Hepatocyte (in vitro differentiated cells): ENCODE results near the gene ARID2. TPM values are rescaled to one million over a fixed set of nuclear protein-coding genes. Genes with fewer than 3 reads are reported as not detected.

Source experiments
- DNase-seq: peaks from one replicate; pipeline ENCODE4 v3.0.0-alpha.2; 2016; ENCODE audit warnings: low spot score
- H2AFZ ChIP-seq: fragments of 200-600 bp; sonication (generic); 2 replicates; pipeline ENCODE4 v1.6.0; 2016; ENCODE audit warnings: antibody characterized with exemption, mild to moderate bottlenecking
- H3K27ac ChIP-seq: fragments of 200-600 bp; sonication (generic); 2 replicates; pipeline ENCODE4 v1.5.1; 2016; ENCODE audit warnings: mild to moderate bottlenecking
- H3K27me3 ChIP-seq: fragments of 200-600 bp; sonication (generic); 2 replicates; pipeline ENCODE4 v1.6.1; 2016
- H3K36me3 ChIP-seq: fragments of 200-600 bp; sonication (generic); replicated peaks from 2 replicates; pipeline ENCODE4 v1.5.1; 2016; ENCODE audit warnings: low read depth; ENCODE audit not compliant: insufficient read depth
- H3K4me1 ChIP-seq: fragments of 200-600 bp; sonication (generic); 2 replicates; pipeline ENCODE4 v1.5.1; 2016; ENCODE audit warnings: mild to moderate bottlenecking, moderate library complexity; ENCODE audit not compliant: insufficient read depth
- H3K4me2 ChIP-seq: fragments of 200-600 bp; sonication (generic); 2 replicates; pipeline ENCODE4 v1.6.0; 2016
- H3K4me3 ChIP-seq: fragments of 200-600 bp; sonication (generic); 2 replicates; pipeline ENCODE4 v1.5.1; 2016; ENCODE audit warnings: mild to moderate bottlenecking
- H3K79me2 ChIP-seq: fragments of 200-600 bp; sonication (generic); 2 replicates; pipeline ENCODE4 v1.6.0; 2017; ENCODE audit warnings: mild to moderate bottlenecking
- H3K9me2 ChIP-seq: fragments of 200-600 bp; sonication (generic); replicated peaks from 2 replicates; pipeline ENCODE4 v1.6.0; 2017; ENCODE audit warnings: mild to moderate bottlenecking; ENCODE audit not compliant: insufficient read depth
- H3K9me3 ChIP-seq: fragments of 200-600 bp; sonication (generic); 2 replicates; pipeline ENCODE4 v1.5.1; 2016; ENCODE audit warnings: low read depth, mild to moderate bottlenecking
- H4K20me1 ChIP-seq: fragments of 200-600 bp; sonication (generic); 2 replicates; pipeline ENCODE4 v1.6.0; 2016; ENCODE audit warnings: mild to moderate bottlenecking; ENCODE audit not compliant: insufficient read depth, poor library complexity, severe bottlenecking
- CTCF ChIP-seq: fragments of 200-600 bp; sonication (generic); IDR thresholded peaks from 2 replicates; pipeline ENCODE4 v1.5.1; 2016; ENCODE audit warnings: antibody characterized with exemption, mild to moderate bottlenecking; ENCODE audit not compliant: poor library complexity
- EZH2 ChIP-seq: fragments of 200-600 bp; sonication (generic); IDR thresholded peaks from 2 replicates; pipeline ENCODE4 v1.6.1; 2016; ENCODE audit warnings: antibody characterized with exemption, mild to moderate bottlenecking, borderline replicate concordance
- EZH2phosphoT487 ChIP-seq: fragments of 200-600 bp; sonication (generic); IDR thresholded peaks from one replicate; pipeline ENCODE4 v1.6.1; 2018; ENCODE audit warnings: antibody characterized with exemption, mild to moderate bottlenecking, low read depth, moderate library complexity; ENCODE audit not compliant: unreplicated experiment, severe bottlenecking
- WGBS: methylation state at CpG from one replicate; pipeline ENCODE4 v1.1.6; 2016; ENCODE audit warnings: low lambda C conversion rate; ENCODE audit errors: missing lambda C conversion rate; 5-methylcytosine and 5-hydroxymethylcytosine counted together
- polyA plus RNA-seq: library from polyadenylated mRNA; unstranded; fragments of >200 nt; fragmentation: Nextera tagmentation; extraction: Ambion mirVana; gene quantifications from 2 replicates; pipeline ENCODE4 v1.2.1, GENCODE V29; 2016
- total RNA-seq: library from RNA; depleted of rRNA; stranded (reverse); fragments of >200 nt; gene quantifications from 2 replicates; pipeline ENCODE4 v1.2.3, GENCODE V29; 2014

ARID2 gene
- total and polyA plus RNA-seq, 2 experiments from 2014 or later = 11.9 to 29.7 TPM

GRCh38 chr12:45742590-45742989, 13.1 kb downstream of the ARID2 start:
- Histone ChIP-seq H3K4me2 (no peak overlapping the region), H4K20me1 (no peaks in the 10 kb centered on the region), H3K4me3 (no peak overlapping the region), H3K9me2 (no peaks in the 10 kb centered on the region), H3K27me3 (no peaks in the 10 kb centered on the region), H3K9me3 (peaks cover 14% of the 10 kb centered on the region), H3K4me1 (no peaks in the 10 kb centered on the region), H3K27ac (no peak overlapping the region), H3K79me2 (peaks cover 98% of the 10 kb centered on the region), H3K36me3 (no peaks in the 10 kb centered on the region), H2AFZ (no peak overlapping the region)
- TF ChIP-seq EZH2 = no peak
- TF ChIP-seq CTCF = no peak
- TF ChIP-seq EZH2phosphoT487 = no peak
- DNase-seq = no peak
- 97% methylated on average over 1 of the region's 1 CpG for WGBS

- 100% methylated on average over 2 of the region's 2 CpGs for WGBS
- Histone ChIP-seq H3K9me3 (peaks cover 14% of the 10 kb centered on the region), H2AFZ (no peak overlapping the region), H3K27ac (no peak overlapping the region), H4K20me1 (no peaks in the 10 kb centered on the region), H3K79me2 (peaks cover 98% of the 10 kb centered on the region), H3K9me2 (no peaks in the 10 kb centered on the region), H3K4me3 (no peak overlapping the region), H3K4me2 (no peak overlapping the region), H3K27me3 (no peaks in the 10 kb centered on the region), H3K36me3 (no peaks in the 10 kb centered on the region), H3K4me1 (no peaks in the 10 kb centered on the region)
- TF ChIP-seq CTCF = no peak
- no peak for DNase-seq
These were observed 13.7 kb downstream of the ARID2 start for GRCh38 chr12:45743247-45743646.

- Histone ChIP-seq H2AFZ (no peak overlapping the region), H3K4me2 (no peak overlapping the region), H4K20me1 (no peaks in the 10 kb centered on the region), H3K27ac (no peak overlapping the region), H3K27me3 (no peaks in the 10 kb centered on the region), H3K9me3 (peaks cover 14% of the 10 kb centered on the region), H3K4me1 (no peaks in the 10 kb centered on the region), H3K9me2 (no peaks in the 10 kb centered on the region), H3K79me2 (peaks cover 99% of the 10 kb centered on the region), H3K4me3 (no peak overlapping the region), H3K36me3 (no peaks in the 10 kb centered on the region)
- 97% methylated on average over 1 of the region's 1 CpG for WGBS
- DNase-seq = no peak
- peak; percentile 39 for TF ChIP-seq CTCF
- no peak for TF ChIP-seq EZH2
- TF ChIP-seq EZH2phosphoT487 = no peak
These were observed 16.4 kb downstream of the ARID2 start for GRCh38 chr12:45745861-45746277.

GRCh38 chr12:45756666-45757065, 27.2 kb downstream of the ARID2 start:
- Histone ChIP-seq H3K27ac (no peak overlapping the region), H3K9me2 (no peaks in the 10 kb centered on the region), H4K20me1 (peaks cover 12% of the 10 kb centered on the region), H3K27me3 (no peaks in the 10 kb centered on the region), H3K4me2 (no peak overlapping the region), H3K4me3 (no peak overlapping the region), H3K4me1 (no peaks in the 10 kb centered on the region), H3K36me3 (no peaks in the 10 kb centered on the region), H2AFZ (no peak overlapping the region), H3K9me3 (no peaks in the 10 kb centered on the region), H3K79me2 (peaks cover 96% of the 10 kb centered on the region)
- DNase-seq = no peak
- TF ChIP-seq CTCF (no peak), EZH2phosphoT487 (no peak), EZH2 (no peak)
- WGBS = 84% methylated on average over 3 of the region's 3 CpGs
